Activated T-cell treated with anti-CD3 and anti-CD28 coated beads for 48 hours (primary cell): ENCODE results near the gene CCR5.
A peak's percentile ranks its signal among the peaks of the same experiment; 100 is the strongest.
"Not testable (repeated sequence)": the region's sequence is repeated elsewhere in the genome, so short reads cannot be mapped to it uniquely, and the experiment has no call there.

Source experiments
- DNase-seq: peaks from one replicate; pipeline ENCODE4 v3.0.0-alpha.2; 2020; ENCODE audit warnings: low read depth

CCR5 gene

DNA sequence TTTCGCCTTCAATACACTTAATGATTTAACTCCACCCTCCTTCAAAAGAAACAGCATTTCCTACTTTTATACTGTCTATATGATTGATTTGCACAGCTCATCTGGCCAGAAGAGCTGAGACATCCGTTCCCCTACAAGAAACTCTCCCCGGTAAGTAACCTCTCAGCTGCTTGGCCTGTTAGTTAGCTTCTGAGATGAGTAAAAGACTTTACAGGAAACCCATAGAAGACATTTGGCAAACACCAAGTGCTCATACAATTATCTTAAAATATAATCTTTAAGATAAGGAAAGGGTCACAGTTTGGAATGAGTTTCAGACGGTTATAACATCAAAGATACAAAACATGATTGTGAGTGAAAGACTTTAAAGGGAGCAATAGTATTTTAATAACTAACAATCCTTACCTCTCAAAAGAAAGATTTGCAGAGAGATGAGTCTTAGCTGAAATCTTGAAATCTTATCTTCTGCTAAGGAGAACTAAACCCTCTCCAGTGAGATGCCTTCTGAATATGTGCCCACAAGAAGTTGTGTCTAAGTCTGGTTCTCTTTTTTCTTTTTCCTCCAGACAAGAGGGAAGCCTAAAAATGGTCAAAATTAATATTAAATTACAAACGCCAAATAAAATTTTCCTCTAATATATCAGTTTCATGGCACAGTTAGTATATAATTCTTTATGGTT lies at the start of gene CCR5:
CCR5 (plus strand) TSS at position 108 of the 680 bp plus-strand sequence. CDS start 1,957 bp downstream, outside the sequence.
- DNase-seq: no peak

GRCh38 chr3:46321461-46322104 lies 49.2 kb upstream of the CCR5 start:
- DNase-seq: no peak

DNA sequence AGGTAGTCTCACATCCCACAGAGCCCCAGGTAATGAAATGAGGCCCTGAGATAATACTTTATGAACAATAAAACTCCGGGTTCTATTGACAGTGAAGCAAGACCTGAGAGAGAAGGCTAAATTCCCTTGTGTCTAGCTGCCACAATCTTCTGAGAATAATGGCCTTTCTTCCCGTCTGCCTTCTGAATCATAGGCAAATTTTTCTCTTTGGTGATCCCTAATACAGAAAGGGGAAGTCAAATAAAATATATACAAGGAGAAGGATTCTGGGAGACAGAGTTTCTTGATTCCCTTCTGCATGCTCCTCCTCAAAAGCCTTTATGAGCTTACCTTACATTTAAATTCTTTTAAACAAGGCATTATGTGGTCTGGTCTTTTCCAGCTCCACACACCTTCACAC lies 46.7 kb upstream of the CCR5 start:
- DNase-seq: no peak

- no peak for DNase-seq
Measured at GRCh38 chr3:46325645-46326300, 45.0 kb upstream of the CCR5 start.

DNA sequence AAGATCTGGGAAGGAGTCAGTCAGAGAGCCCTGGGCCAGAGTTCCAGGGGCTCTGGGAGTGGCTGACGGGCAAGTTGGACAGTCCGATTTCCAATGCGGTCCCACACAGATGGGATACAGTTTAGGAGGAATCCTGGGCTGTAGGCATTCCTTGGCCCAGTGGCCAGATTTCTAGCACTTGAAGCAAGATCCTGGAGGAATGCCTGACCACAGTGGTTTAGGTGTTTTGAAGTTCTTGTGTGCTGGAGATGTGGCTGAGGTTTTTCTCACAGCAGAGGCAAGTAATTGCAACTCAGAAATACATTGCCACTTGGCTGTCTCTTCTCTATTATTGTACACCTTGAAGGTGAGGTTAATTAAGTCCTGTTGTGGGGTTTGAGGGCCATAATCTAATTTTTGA lies 40.1 kb upstream of the CCR5 start:
- not testable (repeated sequence) for DNase-seq

DNA sequence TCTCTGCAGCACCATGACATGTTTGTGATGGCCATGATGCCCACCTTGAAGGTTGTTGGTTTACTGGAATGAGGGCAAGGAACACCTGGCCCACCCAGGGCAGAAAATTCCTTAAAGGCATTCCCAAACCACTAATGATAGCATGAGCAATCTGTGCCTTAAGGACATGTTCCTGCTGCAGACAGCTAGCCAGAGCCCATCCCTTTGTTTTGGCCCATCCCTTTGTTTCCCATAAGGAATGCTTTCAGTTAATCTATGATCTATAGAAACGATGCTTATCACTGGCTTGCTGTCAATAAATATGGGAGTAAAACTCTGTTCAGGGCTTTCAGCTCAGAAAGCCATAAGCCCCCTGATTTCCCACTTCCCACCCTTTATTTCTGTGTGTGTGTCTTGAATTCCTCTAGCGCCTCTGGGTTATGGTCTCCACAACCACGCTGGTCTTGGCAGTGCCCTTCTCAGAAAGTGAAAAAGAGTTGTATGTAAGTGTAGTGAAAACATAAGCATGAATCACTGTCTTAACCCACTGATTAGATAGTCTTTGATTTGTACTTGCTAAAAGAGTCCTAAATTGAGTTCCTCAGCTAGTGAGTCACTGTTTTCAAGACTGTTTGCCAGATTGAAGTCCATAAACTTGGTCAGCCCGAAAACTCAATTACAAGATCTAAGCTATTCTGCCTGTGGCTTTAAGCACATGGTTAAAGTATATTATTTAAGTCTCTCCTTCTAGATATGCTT lies 35.8 kb upstream of the CCR5 start:
- no peak for DNase-seq

DNA sequence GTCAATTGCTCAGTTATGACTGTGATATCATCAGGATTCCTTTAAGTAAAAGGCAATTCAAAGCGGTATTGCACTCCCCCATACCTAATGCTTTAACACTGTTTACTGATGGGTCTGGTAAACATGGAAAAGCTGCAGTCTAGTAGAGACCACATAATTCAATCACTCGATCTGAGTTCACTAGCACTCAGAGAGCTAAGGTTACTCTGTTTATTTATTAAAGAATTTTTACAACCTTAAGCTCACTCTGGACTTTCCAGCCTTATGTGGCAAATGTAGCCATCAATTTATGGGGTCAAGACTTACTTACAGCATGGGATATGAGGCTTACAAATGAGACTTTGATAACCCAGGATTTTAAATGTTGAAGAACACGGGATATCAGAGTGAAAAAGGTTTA lies 35.2 kb upstream of the CCR5 start:
- DNase-seq: no peak

DNA sequence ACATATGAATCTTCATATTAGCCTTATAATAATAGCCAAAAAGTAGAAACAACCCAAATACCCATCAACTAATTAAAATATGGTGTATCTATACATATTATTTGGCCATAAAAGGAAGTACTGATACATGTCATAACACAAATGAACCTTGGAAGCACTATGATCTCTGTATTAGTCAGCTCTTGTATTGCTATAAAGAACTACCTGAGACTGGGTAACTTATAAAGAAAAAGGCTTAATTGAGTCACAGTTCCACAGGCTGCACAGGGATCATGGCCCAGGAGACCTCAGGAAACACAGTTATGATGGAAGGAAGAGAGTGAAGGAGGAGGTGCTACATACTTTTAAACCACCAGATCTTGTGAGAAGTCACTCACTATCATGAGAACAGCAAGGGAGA lies 32.8 kb upstream of the CCR5 start:
- DNase-seq: no peak

- no peak for DNase-seq
Measured at GRCh38 chr3:46338840-46339239, 31.9 kb upstream of the CCR5 start.

- no peak for DNase-seq
Measured at GRCh38 chr3:46344476-46344875, 26.3 kb upstream of the CCR5 start.

DNA sequence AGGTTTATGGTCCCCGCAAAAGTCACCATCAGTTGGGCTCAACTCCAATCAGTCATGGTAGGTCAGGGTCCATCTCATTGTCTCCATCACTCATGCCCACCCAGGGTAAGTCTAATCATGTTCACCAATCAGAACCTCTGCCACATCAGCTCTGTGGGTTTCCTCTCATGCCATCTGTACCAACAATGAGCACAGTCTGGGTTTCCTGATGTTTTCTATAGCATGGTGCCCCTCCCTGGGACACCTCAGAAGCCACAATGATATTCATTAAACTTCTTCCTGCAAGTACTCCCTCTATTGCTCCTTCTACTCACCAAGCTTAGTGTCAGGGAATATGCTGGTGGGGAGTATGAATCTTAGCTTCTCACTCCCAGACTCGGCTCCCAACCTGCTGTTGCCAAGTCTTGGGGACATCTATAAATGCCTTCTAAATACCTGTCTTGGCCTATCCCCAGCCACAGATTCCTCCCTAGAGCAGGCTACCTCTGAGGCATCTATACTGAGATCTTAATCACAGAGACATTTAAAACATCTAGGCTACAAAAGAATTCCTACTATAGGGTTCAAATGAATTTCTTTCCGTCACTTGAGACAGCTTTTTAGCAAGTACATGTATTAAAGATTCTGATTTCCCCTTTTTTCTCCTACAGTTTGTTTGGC lies 21.8 kb upstream of the CCR5 start:
- DNase-seq: no peak

DNA sequence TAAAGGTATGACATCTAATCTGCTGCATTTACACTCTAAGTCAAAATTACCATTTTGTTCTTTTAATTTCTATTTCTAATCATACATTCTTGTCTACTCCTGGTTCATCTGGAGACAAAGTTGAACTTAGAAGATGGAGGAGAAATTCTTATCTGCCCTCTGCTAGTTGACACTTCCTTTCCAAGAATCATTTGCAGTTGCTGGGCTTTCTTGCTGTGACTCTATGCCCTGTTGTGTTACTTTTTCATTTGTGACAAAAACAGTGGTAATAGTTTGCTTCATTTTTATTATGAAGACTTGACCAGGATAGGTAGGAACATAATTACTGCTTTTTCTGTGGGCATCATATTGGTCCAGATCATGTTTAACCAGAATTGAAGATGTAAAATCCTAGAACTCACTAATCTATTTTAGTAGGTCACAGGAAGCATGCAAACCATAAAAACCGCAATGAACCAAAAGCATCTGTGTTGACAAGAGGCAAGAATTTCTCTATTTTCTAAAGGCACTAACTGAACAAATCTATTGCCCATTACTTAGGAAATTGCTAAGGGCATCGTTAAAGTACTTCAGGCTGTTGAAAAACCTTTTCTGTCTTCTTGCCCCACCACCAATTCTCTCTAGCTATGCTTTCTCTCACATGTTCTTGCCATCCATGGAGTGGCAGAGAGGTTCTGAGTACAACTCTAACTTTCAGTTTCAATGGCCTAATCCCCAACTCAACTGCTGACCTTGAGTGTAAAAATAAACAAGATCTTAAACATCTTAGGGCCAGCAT lies 21.1 kb upstream of the CCR5 start:
- DNase-seq: no peak

GRCh38 chr3:46350262-46350565 lies 20.5 kb upstream of the CCR5 start:
- DNase-seq: no peak

DNA sequence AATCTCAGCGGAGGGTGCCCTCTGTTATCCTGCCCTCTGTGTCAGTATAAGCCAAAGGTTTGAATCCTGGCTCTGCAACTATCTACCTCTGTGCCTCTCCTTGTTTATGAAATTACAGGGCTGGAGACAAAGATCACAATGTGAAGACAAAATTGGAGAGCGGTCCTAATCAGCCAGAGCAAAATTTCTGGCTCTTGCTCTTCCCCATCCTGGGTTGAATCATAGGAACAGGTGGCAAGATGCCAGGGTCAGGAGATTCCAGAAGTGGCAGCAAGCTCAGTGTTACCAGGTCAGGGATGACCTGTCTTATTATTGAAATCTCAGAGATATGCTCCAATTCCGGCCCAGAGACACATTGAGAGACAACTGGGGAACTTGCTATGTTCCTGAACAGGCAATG lies 19.1 kb upstream of the CCR5 start:
- no peak for DNase-seq

GRCh38 chr3:46353090-46353489 lies 17.7 kb upstream of the CCR5 start:
- DNase-seq: no peak

GRCh38 chr3:46353647-46354410 lies 16.9 kb upstream of the CCR5 start, which contains the start of gene CCR2:
Gene CCR2 (plus strand): TSS chr3:46354111. CDS start chr3:46357528, 3,417 bp downstream.
- peak; percentile 21 for DNase-seq

DNA sequence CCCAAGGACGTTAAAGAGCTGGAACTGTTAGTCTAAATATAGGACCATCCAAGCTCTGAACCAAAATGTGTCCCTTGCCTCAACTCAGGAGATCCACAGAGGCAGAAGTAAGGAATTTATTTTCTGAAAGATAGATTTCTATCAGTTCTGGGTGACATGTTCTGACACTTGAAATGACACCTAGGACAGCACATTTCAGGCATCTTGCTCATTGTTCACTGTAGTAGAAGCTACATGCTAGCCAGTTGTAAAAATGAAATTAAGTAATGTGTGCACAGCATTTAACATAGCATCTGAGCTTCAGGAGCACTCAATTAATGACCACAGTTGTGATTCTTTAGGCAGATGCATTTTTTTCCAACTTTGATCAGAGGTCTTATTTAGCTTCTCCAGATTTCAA lies 16.3 kb upstream of the CCR5 start:
- DNase-seq: no peak

- DNase-seq: no peak
Measured at GRCh38 chr3:46354984-46355383, 15.8 kb upstream of the CCR5 start.

GRCh38 chr3:46356276-46356675 lies 14.5 kb upstream of the CCR5 start:
- DNase-seq: no peak

DNA sequence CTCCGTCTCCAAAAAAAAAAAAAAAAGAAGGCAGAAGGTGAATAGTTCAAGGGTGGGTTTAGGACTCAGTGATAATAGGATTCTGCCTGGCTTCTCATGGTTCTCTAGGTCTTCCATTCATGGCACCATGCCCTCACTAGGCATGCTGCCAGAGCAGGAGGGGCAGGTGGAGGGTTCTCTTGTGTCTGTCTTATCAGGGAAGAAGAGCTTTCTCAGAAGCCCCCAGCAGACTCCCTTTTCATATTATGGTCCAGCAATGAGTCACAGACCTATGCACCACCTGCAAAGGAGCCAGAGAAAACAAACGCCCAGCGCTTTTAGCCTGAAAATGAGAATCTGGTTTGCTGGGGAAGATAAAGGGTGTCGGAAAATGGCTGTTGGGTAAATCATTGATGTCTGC lies 13.8 kb upstream of the CCR5 start:
- no peak for DNase-seq

DNA sequence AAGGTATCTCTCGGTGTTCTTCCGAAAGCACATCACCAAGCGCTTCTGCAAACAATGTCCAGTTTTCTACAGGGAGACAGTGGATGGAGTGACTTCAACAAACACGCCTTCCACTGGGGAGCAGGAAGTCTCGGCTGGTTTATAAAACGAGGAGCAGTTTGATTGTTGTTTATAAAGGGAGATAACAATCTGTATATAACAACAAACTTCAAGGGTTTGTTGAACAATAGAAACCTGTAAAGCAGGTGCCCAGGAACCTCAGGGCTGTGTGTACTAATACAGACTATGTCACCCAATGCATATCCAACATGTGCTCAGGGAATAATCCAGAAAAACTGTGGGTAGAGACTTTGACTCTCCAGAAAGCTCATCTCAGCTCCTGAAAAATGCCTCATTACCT lies 12.3 kb upstream of the CCR5 start:
- DNase-seq: no peak
